AG04450 (cell line): ENCODE measurements around the gene FAM174B. TPM values are rescaled to one million over a fixed set of nuclear protein-coding genes. Genes with fewer than 3 reads are reported as not detected.
A peak's percentile ranks its signal among the peaks of the same experiment; 100 is the strongest.

Experiments
- CTCF ChIA-PET: fragments of 300-600, 350-600 bp; formaldehyde crosslinking; extraction: SDS; loops from one replicate; lab custom pipeline; 2022; ENCODE audit warnings: antibody characterized with exemption, inconsistent platforms; lab: Charles Lee
- POLR2A ChIA-PET: fragments of 350-600 bp; formaldehyde crosslinking; extraction: SDS; loops from one replicate; lab custom pipeline; 2021; ENCODE audit warnings: antibody characterized with exemption, inconsistent platforms; lab: Yijun Ruan, JAX
- DNase-seq: peaks from one replicate; pipeline ENCODE4 v3.0.0-alpha.2; 2011; ENCODE audit warnings: low read depth, low spot score
- H3K27ac ChIP-seq: one replicate; pipeline ENCODE4 v1.5.1; 2012; ENCODE audit warnings: low read depth, low read length, control low read depth
- H3K27me3 ChIP-seq: one replicate; pipeline ENCODE4 v1.6.0; 2012; ENCODE audit warnings: low read length; ENCODE audit not compliant: control insufficient read depth, insufficient read depth
- H3K4me3 ChIP-seq: 2 replicates; pipeline ENCODE4 v1.5.1; 2011; ENCODE audit warnings: mild to moderate bottlenecking, low read depth, low read length, control low read depth
- H3K9me3 ChIP-seq: 2 replicates; pipeline ENCODE4 v1.5.1; 2012; ENCODE audit warnings: low read length; ENCODE audit not compliant: control insufficient read depth, insufficient read depth
- polyA plus RNA-seq: library from polyadenylated mRNA; depleted of rRNA; stranded (reverse); fragments of >200 nt; gene quantifications from 2 replicates; pipeline ENCODE4 v1.2.3, GENCODE V29; 2011
- TF ChIP-seq, protein P1 (sequence below): IDR thresholded peaks from 2 replicates; pipeline ENCODE4 v1.5.1; 2011; ENCODE audit warnings: low read depth, low read length, control low read depth, inconsistent platforms

Gene FAM174B
- polyA plus RNA-seq, 1 experiment = 2.1 TPM

DNA sequence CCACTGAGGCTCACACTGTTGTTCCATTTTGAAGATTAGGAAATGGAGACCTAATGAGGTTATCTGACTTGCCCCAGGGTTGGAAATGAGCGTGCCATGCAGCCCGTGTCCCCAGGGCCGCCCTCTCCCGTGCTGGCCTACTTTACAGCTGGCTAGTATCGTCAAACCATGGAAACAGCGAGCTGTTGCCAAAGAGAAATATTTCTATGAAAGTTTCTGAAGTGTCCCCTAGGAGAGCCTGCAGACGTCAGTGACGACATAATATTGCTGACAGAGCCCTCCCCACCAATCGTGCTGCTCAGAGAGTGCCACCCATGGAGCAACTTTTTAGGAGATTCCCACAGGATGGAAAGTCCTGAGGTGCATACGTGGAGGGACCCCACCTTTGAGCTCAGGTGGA lies 11.2 kb upstream of the FAM174B start:
- Histone ChIP-seq H3K4me3 (no peak overlapping the region), H3K27ac (no peak overlapping the region), H3K27me3 (no peaks in the 10 kb centered on the region), H3K9me3 (no peaks in the 10 kb centered on the region)
- no peak for DNase-seq
- ChIA-PET POLR2A (interaction anchor here (0.8 kb wide), 1 partner anchor 14 kb away, joined by 3 read pairs; no protein-coding TSS in a partner anchor), CTCF (no interaction called here)
- TF ChIP-seq, protein P1, sequence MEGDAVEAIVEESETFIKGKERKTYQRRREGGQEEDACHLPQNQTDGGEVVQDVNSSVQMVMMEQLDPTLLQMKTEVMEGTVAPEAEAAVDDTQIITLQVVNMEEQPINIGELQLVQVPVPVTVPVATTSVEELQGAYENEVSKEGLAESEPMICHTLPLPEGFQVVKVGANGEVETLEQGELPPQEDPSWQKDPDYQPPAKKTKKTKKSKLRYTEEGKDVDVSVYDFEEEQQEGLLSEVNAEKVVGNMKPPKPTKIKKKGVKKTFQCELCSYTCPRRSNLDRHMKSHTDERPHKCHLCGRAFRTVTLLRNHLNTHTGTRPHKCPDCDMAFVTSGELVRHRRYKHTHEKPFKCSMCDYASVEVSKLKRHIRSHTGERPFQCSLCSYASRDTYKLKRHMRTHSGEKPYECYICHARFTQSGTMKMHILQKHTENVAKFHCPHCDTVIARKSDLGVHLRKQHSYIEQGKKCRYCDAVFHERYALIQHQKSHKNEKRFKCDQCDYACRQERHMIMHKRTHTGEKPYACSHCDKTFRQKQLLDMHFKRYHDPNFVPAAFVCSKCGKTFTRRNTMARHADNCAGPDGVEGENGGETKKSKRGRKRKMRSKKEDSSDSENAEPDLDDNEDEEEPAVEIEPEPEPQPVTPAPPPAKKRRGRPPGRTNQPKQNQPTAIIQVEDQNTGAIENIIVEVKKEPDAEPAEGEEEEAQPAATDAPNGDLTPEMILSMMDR = no peak

DNA sequence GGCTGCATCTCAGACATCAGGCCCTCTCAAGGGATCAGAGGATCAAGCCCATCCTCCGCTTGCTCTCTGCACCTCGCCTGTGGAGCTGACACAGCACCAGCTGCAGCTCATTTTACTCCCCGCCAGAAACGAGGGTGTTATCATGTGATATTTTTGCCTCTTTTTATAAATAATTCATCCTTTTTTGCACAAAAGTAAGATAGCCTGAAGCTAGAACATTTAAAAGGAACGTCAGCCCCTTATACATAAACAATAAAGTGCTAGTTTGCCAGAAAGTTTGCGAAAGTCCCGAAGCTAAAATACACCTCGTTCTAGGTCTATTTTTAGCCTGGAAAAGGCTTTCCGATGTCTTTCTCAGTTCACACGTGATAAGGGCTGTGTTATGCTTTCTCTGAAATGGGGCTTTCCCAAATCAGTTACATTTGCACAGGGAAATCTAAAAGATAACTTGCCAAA lies 9.6 kb upstream of the FAM174B start:
- ChIA-PET POLR2A (no interaction called here), CTCF (interaction anchor here (0.9 to 1.2 kb wide), 2 partner anchors 27 to 50 kb away, joined by 3 to 7 read pairs; no protein-coding TSS in a partner anchor)
- no peak overlapping the region for H3K4me3 ChIP-seq
- no peaks in the 10 kb centered on the region for H3K27me3 ChIP-seq
- peak; percentile 27 for DNase-seq
- TF ChIP-seq, protein P1 = no peak
- no peak overlapping the region for H3K27ac ChIP-seq
- no peaks in the 10 kb centered on the region for H3K9me3 ChIP-seq

DNA sequence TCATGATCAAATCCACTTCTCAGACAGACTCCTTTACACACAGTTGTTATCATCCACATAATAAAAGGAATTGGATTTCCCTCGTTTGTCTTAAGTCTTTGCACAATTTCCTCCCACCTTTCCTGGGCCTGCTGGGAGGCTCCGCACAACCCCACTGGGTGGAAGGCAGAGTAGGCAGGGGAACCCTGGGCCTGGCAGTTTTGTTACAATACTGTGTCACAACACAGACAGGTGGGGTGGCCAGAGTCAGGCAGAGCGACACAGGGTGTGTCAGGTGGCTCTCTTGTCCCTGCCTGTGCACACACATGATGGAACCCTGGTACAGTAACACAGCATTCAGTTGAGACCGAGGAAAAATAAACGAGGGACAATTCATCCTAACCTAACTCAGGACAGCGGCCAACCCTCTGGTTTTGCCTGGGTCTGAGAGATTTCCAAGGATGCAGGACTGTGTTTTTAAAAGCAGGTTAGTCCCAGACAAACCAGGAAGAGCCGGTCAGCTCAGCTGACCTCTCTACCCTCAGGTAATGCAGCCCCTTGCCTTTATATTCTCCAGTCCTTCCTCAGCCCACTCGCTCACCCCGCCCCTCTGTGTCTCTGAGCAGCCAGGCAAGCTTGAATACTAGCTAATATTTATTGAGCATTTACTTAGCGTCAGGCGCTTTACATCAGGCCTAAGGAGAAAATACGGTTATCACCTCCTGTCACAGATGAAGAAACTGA lies 8.8 kb upstream of the FAM174B start:
- no peaks in the 10 kb centered on the region for H3K27me3 ChIP-seq
- ChIA-PET POLR2A (no interaction called here), CTCF (interaction anchor here (0.9 to 1.2 kb wide), 2 partner anchors 28 to 50 kb away, joined by 3 to 7 read pairs; no protein-coding TSS in a partner anchor)
- no peak overlapping the region for H3K27ac ChIP-seq
- TF ChIP-seq, protein P1 = no peak
- H3K9me3 ChIP-seq = no peaks in the 10 kb centered on the region
- DNase-seq = no peak
- no peak overlapping the region for H3K4me3 ChIP-seq

DNA sequence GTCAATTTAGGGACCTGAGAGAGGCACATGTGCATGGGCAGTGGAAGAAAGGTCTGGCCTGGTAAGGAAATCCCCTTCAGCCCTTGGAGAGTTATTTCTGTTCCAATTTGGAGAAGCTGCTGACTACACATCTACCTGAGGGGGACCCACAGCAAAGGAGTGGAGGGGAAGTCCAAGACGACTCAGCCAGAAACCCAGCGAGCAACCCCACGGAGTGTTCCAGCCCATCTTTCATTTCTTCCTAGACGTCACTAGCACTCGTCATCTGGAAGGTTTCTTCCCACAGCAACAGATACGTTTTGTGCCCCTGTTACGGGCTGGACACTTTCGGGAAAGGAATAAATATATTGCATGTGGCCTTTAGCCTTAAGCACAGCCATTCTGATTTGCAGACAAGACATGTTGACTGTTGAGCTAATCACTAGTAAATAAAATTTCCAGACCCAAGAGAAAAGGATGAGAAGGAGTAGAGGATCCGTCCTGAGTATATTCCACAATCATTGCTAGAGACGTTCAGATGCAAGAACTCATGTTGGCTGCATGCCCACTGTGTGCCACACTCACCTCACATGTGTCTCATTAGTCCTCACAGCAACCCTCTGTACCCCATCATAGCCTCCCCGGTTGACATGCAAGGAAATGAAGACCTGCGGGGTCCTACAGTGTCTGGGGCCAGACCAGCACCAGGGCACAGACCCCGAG lies 7.8 kb upstream of the FAM174B start:
- ChIA-PET POLR2A (no interaction called here), CTCF (no interaction called here)
- DNase-seq = no peak
- TF ChIP-seq, protein P1 = no peak
- no peak overlapping the region for H3K4me3 ChIP-seq
- H3K9me3 ChIP-seq = no peaks in the 10 kb centered on the region
- no peak overlapping the region for H3K27ac ChIP-seq
- H3K27me3 ChIP-seq = no peaks in the 10 kb centered on the region

DNA sequence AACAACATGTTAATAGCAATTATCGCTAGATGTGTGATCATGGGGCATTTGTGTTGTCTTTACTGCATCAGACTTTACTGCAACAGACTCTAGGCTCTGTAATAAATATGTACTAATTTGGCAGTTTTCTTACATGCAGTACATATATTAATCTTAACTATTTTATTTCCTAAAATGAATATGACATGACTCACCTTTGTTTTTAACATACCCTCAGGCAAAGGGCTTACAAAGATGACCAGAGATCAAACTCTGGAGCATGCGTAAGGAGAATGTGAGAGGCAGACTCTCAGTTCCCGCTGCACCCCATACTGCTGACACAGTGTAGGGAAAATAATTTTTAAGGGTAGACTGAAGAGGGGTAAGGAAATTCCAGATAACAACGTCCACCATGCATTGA lies 7.2 kb upstream of the FAM174B start:
- ChIA-PET CTCF (no interaction called here), POLR2A (no interaction called here)
- no peak for DNase-seq
- H3K9me3 ChIP-seq = no peaks in the 10 kb centered on the region
- TF ChIP-seq, protein P1 = no peak
- no peak overlapping the region for H3K4me3 ChIP-seq
- H3K27ac ChIP-seq = no peak overlapping the region
- H3K27me3 ChIP-seq = no peaks in the 10 kb centered on the region
